Measurements from ENCODE around the gene SYNGR1.

The SYNGR1 gene

GRCh38 chr22:39371732-39372131, 21.9 kb downstream of the SYNGR1 start:
- DNase-seq (ENCODE audit: low read depth): no peak

- no peak for DNase-seq (ENCODE audit: low read depth)
Measured at GRCh38 chr22:39374191-39374590, 24.4 kb downstream of the SYNGR1 start.

GRCh38 chr22:39374801-39375200, 25.0 kb downstream of the SYNGR1 start:
- no peak for DNase-seq (ENCODE audit: low read depth)

- DNase-seq (ENCODE audit: low read depth): no peak
Measured at GRCh38 chr22:39375646-39376045, 25.9 kb downstream of the SYNGR1 start.

- no peak for DNase-seq (ENCODE audit: low read depth)
Measured at GRCh38 chr22:39379756-39380730, 30.3 kb downstream of the SYNGR1 start.

DNA sequence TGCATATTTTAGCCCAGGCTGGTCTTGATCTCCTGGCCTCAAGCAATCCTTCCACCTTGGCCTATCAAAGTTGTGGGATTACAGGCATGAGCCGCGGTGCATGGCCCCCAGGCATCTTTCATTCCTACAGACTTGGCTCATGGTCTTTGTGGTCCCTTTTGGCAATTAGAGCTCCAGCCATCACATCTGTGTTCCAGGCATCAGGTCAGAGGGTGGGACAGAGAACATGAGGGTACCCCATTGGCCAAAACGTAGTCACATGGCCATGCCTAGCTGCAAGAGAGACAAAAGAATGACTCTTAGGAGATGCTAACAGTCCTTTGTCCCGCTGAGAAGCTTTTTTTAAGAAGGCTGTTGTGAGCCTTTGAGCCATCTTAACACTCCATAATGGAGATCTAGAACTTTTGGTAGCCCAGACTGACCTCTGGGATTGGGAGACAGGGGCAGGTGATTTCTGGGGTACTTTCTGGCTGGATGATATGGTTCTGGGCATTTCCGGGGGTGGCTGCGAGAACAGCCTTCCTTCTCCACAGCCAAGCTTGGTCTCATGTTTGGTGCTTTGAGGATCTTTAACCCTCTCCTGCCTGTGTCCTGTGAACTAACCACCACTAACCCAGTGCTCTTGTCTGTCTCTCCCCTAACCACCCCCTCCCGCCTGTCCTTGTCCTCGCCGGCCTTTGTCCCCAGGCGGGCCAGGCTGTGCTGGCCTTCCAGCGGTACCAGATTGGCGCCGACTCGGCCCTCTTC, 31.4 kb downstream of the SYNGR1 start:
- no peak for DNase-seq (ENCODE audit: low read depth)

DNA sequence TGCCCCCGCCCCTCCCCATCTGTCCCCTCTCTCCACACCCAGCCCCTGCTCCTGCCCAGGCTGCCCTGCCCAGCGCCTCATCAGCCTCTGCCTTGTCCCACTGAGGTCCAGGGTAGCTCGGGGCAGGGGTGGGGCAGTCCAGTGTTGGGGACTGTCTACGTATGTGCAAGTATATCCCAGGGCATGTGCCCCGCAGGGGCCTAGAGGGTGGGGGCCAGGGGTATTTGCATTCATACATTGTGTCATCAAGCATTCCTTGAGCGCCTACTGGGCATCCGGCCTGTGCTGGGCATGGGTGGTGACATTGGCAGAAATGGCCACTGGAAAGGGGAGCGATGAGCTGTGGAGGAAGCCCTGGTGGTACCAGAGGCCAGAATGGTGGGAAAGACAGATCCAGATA, 32.1 kb downstream of the SYNGR1 start:
- no peak for DNase-seq (ENCODE audit: low read depth)

DNA sequence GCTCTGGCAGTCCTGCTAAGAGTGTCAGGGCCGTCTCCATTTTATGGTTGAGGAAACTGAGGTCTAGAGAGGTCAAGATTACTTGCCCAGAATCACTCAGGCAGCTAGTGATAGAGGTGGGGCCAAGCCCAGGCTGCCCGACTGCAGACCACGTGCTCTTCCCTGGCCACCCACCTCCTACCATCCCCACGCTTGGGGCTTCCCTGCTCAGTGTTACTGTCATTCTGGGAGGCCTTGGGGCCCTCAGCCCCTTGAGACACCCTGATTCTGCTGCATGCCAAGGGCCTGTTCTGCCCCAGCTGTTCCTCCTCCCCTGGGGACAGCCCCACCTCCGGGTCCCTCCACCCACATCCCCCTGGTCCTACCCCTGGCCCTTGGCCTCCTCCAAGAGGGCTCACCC, 32.6 kb downstream of the SYNGR1 start:
- no peak for DNase-seq (ENCODE audit: low read depth)

GRCh38 chr22:39383841-39384625, 34.2 kb downstream of the SYNGR1 start:
- DNase-seq (ENCODE audit: low read depth): no peak

GRCh38 chr22:39384750-39385480, 35.1 kb downstream of the SYNGR1 start:
- DNase-seq (ENCODE audit: low read depth): peak; percentile 36

DNA sequence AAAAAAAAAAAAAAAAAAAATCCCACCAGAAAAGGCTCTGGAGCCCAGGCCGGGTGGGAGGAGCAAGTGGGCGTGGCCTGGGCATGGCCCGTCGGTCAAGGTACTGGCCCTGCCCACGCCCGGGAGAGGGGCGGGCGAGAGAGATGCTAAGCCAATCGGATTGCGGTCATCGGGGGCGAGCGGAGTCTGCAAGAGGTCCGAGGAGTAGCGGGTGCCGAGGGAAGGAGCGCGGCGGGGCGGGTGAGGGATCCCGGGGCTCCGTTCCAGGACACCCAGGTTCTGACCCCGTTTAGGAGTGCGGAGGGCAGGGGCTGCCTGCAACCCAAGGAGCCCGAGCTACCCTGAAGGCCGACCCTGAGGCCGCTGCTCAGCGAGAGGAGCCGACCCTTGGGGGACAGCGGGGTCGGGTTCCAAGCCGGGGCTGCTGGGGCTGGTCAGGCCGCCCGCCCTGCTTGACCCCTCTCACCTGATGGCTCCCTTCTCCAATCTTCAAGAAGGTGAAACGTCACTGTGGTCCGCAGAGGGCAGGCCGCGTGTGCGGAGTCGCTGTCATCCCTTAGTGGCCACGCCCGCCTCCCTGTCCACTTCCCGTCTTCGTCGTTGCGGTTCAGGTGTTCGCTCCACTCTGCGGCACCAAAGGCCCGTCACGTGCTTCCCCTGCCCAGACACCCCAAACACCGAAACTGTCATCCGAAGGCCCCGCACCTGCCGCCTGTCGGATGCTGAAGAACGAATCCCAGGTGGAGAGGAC, 38.6 kb downstream of the SYNGR1 start:
- peak; percentile 87 for DNase-seq (ENCODE audit: low read depth)

DNA sequence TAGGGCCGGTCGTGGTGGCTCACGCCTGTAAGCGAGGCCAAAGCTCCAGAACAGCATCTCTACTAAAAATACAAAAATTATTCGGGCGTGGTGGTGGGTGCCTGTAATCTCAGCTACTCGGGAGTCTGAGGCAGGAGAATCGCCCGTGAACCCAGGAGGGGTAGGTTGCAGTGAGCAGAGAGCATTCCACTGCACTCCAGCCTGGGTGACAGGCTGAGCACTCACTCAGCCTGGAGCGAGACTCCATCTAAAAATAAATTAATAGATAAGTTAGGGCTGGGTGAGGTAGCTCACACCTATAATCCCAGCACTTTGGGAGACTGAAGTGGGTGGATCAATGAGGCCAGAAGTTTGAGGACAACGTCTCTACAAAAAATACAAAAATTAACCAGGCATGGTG, 39.6 kb downstream of the SYNGR1 start:
- no peak for DNase-seq (ENCODE audit: low read depth)

- DNase-seq (ENCODE audit: low read depth): peak; percentile 43
Measured at GRCh38 chr22:39392341-39392948, 42.7 kb downstream of the SYNGR1 start.

GRCh38 chr22:39395936-39396796, 46.4 kb downstream of the SYNGR1 start:
- no peak for DNase-seq (ENCODE audit: low read depth)

DNA sequence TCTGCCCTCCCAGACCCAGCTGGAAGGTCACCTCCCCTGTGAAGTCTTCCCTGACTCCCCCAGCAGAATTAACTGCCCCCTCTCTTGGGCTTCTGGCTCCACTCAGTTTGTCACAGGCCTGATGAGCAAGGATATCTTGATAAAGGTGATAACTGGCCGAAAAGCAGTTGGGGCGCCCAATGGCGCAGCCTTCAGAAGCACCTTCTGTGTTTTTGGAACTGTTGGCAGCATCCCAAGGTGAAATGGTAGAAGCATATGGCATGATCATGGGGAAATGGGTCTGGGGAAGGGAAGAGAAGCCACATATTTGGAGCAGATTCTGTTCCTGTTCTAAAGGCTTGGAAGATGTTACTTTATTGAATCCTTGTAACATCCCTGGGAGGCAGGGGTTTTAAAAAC, 47.0 kb downstream of the SYNGR1 start:
- no peak for DNase-seq (ENCODE audit: low read depth)

DNA sequence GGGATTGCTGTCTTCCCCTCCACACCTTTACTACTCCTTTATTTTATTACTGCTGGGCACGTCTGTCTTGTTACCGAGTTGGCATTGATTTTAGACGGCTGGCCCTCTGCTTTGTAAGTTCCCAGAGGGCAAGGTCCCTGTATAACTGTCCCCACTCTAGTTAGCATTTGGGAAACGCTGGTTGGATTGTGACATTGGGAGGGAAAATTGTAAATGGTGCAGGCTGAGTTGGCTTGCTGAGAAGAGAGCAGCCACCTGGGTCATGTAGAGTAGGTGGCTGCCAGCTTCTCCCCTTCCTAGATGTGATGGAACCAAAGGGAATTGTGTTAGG, 51.5 kb downstream of the SYNGR1 start:
- no peak for DNase-seq (ENCODE audit: low read depth)

- DNase-seq (ENCODE audit: low read depth): peak; percentile 82
Measured at GRCh38 chr22:39405346-39406085, 55.7 kb downstream of the SYNGR1 start.

DNA sequence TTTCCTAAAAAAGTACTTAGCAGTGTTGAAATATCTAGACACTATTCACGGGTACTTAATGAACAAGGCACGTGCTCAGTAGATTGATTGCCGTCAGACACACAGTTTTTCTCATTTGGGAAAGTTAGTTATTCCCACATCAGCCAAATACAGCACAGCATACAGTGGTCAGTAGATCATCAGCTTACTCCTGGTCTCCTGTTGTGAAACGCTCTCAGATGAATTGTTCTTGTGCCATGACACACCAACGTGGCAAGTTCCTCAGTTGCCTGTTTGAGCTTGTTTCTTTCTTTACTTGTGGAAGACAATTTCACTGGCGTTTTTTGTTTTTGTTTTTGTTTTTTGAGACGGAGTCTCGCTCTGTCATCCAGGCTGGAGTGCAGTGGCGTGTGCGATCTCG, 58.4 kb downstream of the SYNGR1 start:
- DNase-seq (ENCODE audit: low read depth): no peak

GRCh38 chr22:39408807-39409206, 59.0 kb downstream of the SYNGR1 start:
- no peak for DNase-seq (ENCODE audit: low read depth)
